Sigmoid colon (tissue), 7 donors: ENCODE results near the gene NFE2L3. TPM values are rescaled to one million over a fixed set of nuclear protein-coding genes. Genes with fewer than 3 reads are reported as not detected.
A peak's percentile ranks its signal among the peaks of the same experiment; 100 is the strongest.

Experiments
- DNase-seq: peaks from one replicate; pipeline ENCODE4 v3.0.0-alpha.2; 2019
- H3K27ac ChIP-seq, 4 donors: fragments of 200-600 bp; sonication (generic); one replicate each; pipeline ENCODE4 v1.5.1; 2016 to 2019; ENCODE audit warnings: mild to moderate bottlenecking in 1 of 4
- H3K27me3 ChIP-seq, 3 donors: fragments of 200-600 bp; sonication (generic); one replicate each; pipeline ENCODE4 v1.5.1; 2019; ENCODE audit warnings: mild to moderate bottlenecking in 1 of 3
- H3K36me3 ChIP-seq, 4 donors: fragments of 200-600 bp; sonication (generic); one replicate each; pipeline ENCODE4 v1.5.1; 2016 to 2019
- H3K4me1 ChIP-seq, 4 donors: fragments of 200-600 bp; sonication (generic); one replicate each; pipeline ENCODE4 v1.5.1; 2017 to 2019
- H3K4me3 ChIP-seq, 4 donors: fragments of 200-600 bp; sonication (generic); one replicate each; pipeline ENCODE4 v1.5.1; 2017 to 2019; ENCODE audit warnings: mild to moderate bottlenecking in 2 of 4, moderate library complexity in 1 of 4
- H3K9me3 ChIP-seq, 4 donors: fragments of 200-600 bp in 3 of 4; sonication (generic) in 3 of 4; one replicate each; pipeline versions ENCODE4 v1.5.1 to v1.6.1; 2013 to 2019
- EP300 ChIP-seq, 4 donors: sonication (generic); formaldehyde crosslinking; IDR thresholded peaks; one replicate each; pipeline ENCODE4 v1.6.1; 2017; ENCODE audit warnings: antibody characterized with exemption in 4 of 4
- POLR2A ChIP-seq, 2 donors: fragments of 450-650 bp; IDR thresholded peaks; one replicate each; pipeline ENCODE4 v1.6.1; 2016; ENCODE audit warnings: antibody characterized with exemption in 2 of 2, mild to moderate bottlenecking in 2 of 2, moderate library complexity in 2 of 2
- POLR2AphosphoS5 ChIP-seq, 4 donors: sonication (generic); formaldehyde crosslinking; IDR thresholded peaks; one replicate each; pipeline ENCODE4 v1.6.1; 2017; ENCODE audit warnings: antibody characterized with exemption in 4 of 4
- WGBS, 2 donors: extraction: QIAGEN DNeasy Blood & Tissue Kit; methylation state at CpG; one replicate each; pipeline ENCODE4 v1.1.7; 2013; 5-methylcytosine and 5-hydroxymethylcytosine counted together
- intact Hi-C: fragments of 100-400 bp; cut with DNase I; formaldehyde crosslinking; loops from one replicate; pipeline ENCODE4 v1.15.1; 2023
- polyA plus RNA-seq, 3 donors: library from polyadenylated mRNA; stranded (reverse); fragments of 200-250 nt; gene quantifications; one replicate each; pipeline ENCODE4 v1.2.3, GENCODE V29; 2013
- total RNA-seq, 4 donors: library from RNA; depleted of rRNA; stranded (reverse); fragments of >200 nt; gene quantifications; one replicate each; pipeline ENCODE4 v1.1.0, GENCODE V29; 2016
- TF ChIP-seq, protein P1 (sequence below), 4 experiments: fragments of 450-650 bp in 3 of 4; fragments of 200-600 bp in 1 of 4; IDR thresholded peaks; one replicate each; pipeline ENCODE4 v1.5.1; 2016 to 2019; ENCODE audit warnings: antibody characterized with exemption in 4 of 4, mild to moderate bottlenecking in 3 of 4, moderate library complexity in 2 of 4
- donor health status: healthy with polysubstance abuse.
- donor health status: Bipolar disorder and iron deficiency.
- donor health status: healthy.

NFE2L3 gene, protein sequence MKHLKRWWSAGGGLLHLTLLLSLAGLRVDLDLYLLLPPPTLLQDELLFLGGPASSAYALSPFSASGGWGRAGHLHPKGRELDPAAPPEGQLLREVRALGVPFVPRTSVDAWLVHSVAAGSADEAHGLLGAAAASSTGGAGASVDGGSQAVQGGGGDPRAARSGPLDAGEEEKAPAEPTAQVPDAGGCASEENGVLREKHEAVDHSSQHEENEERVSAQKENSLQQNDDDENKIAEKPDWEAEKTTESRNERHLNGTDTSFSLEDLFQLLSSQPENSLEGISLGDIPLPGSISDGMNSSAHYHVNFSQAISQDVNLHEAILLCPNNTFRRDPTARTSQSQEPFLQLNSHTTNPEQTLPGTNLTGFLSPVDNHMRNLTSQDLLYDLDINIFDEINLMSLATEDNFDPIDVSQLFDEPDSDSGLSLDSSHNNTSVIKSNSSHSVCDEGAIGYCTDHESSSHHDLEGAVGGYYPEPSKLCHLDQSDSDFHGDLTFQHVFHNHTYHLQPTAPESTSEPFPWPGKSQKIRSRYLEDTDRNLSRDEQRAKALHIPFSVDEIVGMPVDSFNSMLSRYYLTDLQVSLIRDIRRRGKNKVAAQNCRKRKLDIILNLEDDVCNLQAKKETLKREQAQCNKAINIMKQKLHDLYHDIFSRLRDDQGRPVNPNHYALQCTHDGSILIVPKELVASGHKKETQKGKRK
- total RNA-seq (1 to 10 TPM in 3 of 4 donors, under 1 TPM in 1; 0.55 to 2.1 (median 1.7) TPM), polyA plus RNA-seq (10 to 100 TPM in 1 of 3 donors, 1 to 10 TPM in 1, under 1 TPM in 1; 0.60 to 15.0 (median 2.3) TPM)

- intact Hi-C loops, result no loop called here
Measured at GRCh38 chr7:26151953-26152781, at the start of gene NFE2L3. NFE2L3 (plus strand) TSS chr7:26152198; CDS start chr7:26152499, 301 bp downstream.

GRCh38 chr7:26103596-26103995 lies 48.4 kb upstream of the NFE2L3 start:
- intact Hi-C loops, result no loop called here
- no peak overlapping the region for H3K4me3 ChIP-seq
- H3K27ac ChIP-seq, result no peak overlapping the region
- H3K4me1 ChIP-seq, result no peaks in the 10 kb centered on the region
- TF ChIP-seq, protein P1, sequence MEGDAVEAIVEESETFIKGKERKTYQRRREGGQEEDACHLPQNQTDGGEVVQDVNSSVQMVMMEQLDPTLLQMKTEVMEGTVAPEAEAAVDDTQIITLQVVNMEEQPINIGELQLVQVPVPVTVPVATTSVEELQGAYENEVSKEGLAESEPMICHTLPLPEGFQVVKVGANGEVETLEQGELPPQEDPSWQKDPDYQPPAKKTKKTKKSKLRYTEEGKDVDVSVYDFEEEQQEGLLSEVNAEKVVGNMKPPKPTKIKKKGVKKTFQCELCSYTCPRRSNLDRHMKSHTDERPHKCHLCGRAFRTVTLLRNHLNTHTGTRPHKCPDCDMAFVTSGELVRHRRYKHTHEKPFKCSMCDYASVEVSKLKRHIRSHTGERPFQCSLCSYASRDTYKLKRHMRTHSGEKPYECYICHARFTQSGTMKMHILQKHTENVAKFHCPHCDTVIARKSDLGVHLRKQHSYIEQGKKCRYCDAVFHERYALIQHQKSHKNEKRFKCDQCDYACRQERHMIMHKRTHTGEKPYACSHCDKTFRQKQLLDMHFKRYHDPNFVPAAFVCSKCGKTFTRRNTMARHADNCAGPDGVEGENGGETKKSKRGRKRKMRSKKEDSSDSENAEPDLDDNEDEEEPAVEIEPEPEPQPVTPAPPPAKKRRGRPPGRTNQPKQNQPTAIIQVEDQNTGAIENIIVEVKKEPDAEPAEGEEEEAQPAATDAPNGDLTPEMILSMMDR (IDR thresholded peaks at IDR 0.05), result no peak
- TF ChIP-seq EP300 (IDR thresholded peaks at IDR 0.05), result no peak
- TF ChIP-seq POLR2A (IDR thresholded peaks at IDR 0.05), result no peak
- TF ChIP-seq POLR2AphosphoS5 (IDR thresholded peaks at IDR 0.05), result no peak
- DNase-seq, result no peak
- WGBS, 2 donors, result 85 to 92% methylated on average over 3 of the region's 3 CpGs
- no peaks in the 10 kb centered on the region for H3K9me3 ChIP-seq
- no peaks in the 10 kb centered on the region for H3K36me3 ChIP-seq
- H3K27me3 ChIP-seq, result no peaks in the 10 kb centered on the region

More at GRCh38 chr7:26151953-26152781, at the start of gene NFE2L3:
- H3K27ac ChIP-seq, result no peak within 1 kb of the TSS
- H3K36me3 ChIP-seq, result no peaks in the 10 kb centered on the region
- H3K4me3 ChIP-seq, result peak within 1 kb of the TSS; percentile 23 to 57 (median 49)
- H3K4me1 ChIP-seq, result peaks cover 0 to 16% (median 14%) of the 10 kb centered on the region in 4 donors
- no peaks in the 10 kb centered on the region for H3K9me3 ChIP-seq
- H3K27me3 ChIP-seq, result peaks cover 19 to 51% (median 37%) of the 10 kb centered on the region in 3 donors
- peak; percentile 69 for DNase-seq
- TF ChIP-seq POLR2A (IDR thresholded peaks at IDR 0.05) (no peak), POLR2AphosphoS5 (IDR thresholded peaks at IDR 0.05) (peak in 1 of 4 donors; percentile 25)
- 0 to 1% methylated on average over 95 of the region's 95 CpGs for WGBS, 2 donors

DNA sequence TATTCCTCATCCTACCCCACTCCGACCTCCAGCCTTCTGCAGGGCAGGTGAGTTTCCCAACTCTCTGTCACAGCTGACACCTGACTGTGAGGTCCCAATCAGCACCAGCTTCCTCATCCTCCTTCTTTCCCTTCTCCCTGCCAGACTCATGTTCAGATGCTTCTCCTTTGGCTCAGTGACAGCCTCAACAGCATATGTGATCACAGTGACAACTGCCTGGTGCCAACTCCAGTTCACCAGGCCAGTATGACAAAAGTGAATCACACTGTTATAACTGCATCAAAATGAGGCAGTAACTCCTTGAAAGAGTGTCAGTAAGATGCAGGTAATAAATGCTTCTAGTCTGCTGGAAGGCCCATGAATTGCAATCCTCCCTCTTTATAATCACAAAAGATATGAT lies 46.8 kb upstream of the NFE2L3 start:
- Histone ChIP-seq H3K4me3 (no peak overlapping the region), H3K27ac (no peak overlapping the region)
- TF ChIP-seq POLR2A (IDR thresholded peaks at IDR 0.05) (no peak), POLR2AphosphoS5 (IDR thresholded peaks at IDR 0.05) (no peak), EP300 (IDR thresholded peaks at IDR 0.05) (no peak)
- TF ChIP-seq, protein P1 (IDR thresholded peaks at IDR 0.05), result no peak

DNA sequence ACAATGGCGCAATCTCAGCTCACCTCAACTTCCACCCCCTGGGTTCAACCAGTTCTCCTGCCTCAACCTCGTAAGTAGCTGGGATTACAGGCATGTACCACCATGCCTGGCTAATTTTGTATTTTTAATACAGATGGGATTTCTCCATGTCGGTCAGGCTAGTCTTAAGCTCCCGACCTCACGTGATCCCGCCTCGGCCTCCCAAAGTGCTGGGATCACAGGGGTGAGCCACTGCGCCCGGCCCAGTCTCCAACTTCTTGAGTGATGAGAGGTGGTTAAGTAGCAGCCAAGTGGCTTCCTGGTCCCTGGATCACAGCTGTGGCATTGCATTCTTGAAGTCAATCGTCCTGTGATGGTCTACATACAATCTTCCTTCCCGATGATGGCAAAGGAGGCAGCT lies 46.1 kb upstream of the NFE2L3 start:
- TF ChIP-seq POLR2AphosphoS5 (IDR thresholded peaks at IDR 0.05), result no peak
- TF ChIP-seq EP300 (IDR thresholded peaks at IDR 0.05), result no peak
- TF ChIP-seq, protein P1 (IDR thresholded peaks at IDR 0.05), result no peak
- no peak for TF ChIP-seq POLR2A (IDR thresholded peaks at IDR 0.05)
- Histone ChIP-seq H3K4me3 (no peak overlapping the region), H3K9me3 (no peaks in the 10 kb centered on the region), H3K36me3 (no peaks in the 10 kb centered on the region), H3K27ac (no peak overlapping the region), H3K4me1 (no peaks in the 10 kb centered on the region), H3K27me3 (no peaks in the 10 kb centered on the region)
- no peak for DNase-seq
- 94 to 96% methylated on average over 11 of the region's 11 CpGs for WGBS, 2 donors
- intact Hi-C loops, result no loop called here

More for the DNA sequence above, 46.8 kb upstream of the NFE2L3 start:
- WGBS, 2 donors, result 80 to 85% methylated on average over 1 of the region's 1 CpG
- Histone ChIP-seq H3K4me1 (no peaks in the 10 kb centered on the region), H3K27me3 (no peaks in the 10 kb centered on the region), H3K36me3 (no peaks in the 10 kb centered on the region), H3K9me3 (no peaks in the 10 kb centered on the region)
- intact Hi-C loops, result no loop called here
- no peak for DNase-seq
